Omental fat pad (tissue), 4 donors: ENCODE measurements around the gene RPS15. TPM values are rescaled to one million over a fixed set of nuclear protein-coding genes. Genes with fewer than 3 reads are reported as not detected.

Source experiments
- ATAC-seq: fragments of 150-250 bp; one replicate; pipeline ENCODE4 v1.9.1; 2016; ENCODE audit warnings: mild to moderate bottlenecking, moderate library complexity; ENCODE audit not compliant: low FRiP score
- DNase-seq: peaks from one replicate; pipeline ENCODE4 v3.0.0-alpha.2; 2019; ENCODE audit warnings: low spot score
- total RNA-seq, 4 donors: library from RNA; depleted of rRNA; stranded (reverse); fragments of >200 nt; gene quantifications; one replicate each; pipeline ENCODE4 v1.1.0, GENCODE V29; 2016
- TF ChIP-seq, protein P1 (sequence below), 3 donors: fragments of 450-650 bp; IDR thresholded peaks; one replicate each; pipeline ENCODE4 v1.5.1; 2016 to 2017; ENCODE audit warnings: antibody characterized with exemption in 3 of 3, mild to moderate bottlenecking in 3 of 3, moderate library complexity in 2 of 3

Gene RPS15
- total RNA-seq, 4 donors from 2014 or later = 2,522 to 3,708 (median 2,994) TPM

DNA sequence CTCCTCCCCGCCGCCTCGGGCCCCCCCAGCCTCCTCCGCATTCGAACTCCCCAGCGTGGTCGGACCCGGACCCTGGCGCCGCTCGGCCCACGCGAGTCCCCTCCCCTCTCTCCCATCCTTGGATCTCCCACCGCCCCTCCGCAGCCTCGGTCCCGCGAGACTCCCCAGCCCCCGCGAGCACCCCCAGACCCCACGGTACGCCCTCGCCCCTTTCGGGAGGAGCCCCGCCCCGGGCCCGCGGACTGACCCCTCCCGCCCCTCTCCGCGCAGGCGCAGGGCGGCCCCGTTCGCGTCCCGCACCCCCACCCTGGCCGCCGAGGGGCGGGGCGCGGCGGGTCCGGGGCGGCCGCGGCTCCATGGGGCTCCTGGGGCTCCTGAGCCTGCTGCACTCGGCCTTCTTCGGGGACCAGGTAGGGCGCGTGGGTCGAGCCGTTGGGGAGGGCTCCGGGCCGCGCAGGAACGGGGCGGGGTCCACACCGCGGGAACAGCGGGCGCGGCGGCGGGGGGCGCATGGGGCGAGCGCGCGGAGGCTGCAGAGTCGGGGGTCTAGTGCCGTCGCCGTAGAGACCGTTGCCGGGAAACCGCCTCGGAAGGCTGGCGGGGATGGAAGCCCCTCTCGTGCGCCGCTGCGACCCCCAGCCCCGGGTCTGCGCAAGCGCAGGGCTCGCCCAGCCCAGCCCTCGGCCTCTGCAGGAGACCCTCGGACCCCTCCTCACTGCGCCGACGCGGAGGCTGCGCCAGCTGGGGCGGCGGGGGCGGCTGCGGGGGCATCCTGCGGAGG, 7.9 kb downstream of the RPS15 start:
- TF ChIP-seq, protein P1, sequence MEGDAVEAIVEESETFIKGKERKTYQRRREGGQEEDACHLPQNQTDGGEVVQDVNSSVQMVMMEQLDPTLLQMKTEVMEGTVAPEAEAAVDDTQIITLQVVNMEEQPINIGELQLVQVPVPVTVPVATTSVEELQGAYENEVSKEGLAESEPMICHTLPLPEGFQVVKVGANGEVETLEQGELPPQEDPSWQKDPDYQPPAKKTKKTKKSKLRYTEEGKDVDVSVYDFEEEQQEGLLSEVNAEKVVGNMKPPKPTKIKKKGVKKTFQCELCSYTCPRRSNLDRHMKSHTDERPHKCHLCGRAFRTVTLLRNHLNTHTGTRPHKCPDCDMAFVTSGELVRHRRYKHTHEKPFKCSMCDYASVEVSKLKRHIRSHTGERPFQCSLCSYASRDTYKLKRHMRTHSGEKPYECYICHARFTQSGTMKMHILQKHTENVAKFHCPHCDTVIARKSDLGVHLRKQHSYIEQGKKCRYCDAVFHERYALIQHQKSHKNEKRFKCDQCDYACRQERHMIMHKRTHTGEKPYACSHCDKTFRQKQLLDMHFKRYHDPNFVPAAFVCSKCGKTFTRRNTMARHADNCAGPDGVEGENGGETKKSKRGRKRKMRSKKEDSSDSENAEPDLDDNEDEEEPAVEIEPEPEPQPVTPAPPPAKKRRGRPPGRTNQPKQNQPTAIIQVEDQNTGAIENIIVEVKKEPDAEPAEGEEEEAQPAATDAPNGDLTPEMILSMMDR (IDR thresholded peaks at IDR 0.05) = no peak
- ATAC-seq (no peak), DNase-seq (no peak)

DNA sequence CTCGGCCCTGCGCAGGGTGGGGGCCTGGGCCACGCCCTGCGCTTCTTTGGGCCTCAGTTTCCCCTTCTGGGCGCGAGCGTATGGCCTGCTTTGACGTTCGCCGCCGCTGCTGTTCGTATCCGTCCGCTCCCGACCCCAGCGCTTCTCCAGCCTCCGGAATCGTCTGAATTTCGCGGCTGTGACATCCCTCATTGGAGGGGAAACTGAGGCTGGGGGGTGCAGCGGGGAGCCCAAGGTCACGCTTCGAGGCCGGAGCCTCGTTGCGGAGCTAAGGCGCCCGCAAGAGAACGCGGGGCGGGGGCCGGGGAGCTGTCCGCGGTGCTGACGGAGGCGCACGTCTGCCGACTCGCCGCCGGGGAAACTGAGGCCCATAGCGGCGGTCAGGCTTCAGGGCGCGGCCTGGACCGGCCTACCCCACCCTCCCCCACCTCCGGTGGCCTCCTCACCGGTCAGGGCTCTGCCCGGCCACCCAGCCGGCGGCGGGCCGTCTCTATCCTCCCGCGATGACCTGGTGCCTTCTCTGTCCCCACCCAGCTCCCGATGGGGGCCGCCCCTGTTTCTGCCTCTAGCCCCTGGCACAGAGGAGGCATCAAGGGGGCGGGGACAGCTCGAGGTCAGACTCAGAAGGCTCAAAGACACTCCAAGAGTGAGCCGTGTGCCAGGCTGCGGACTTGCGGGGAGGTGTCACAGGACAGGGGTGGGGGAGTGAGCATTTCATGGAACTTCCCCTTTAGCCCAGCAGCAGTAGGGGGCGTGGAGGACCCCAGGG, 8.7 kb downstream of the RPS15 start:
- TF ChIP-seq, protein P1 (IDR thresholded peaks at IDR 0.05) = no peak
- DNase-seq (no peak), ATAC-seq (no peak)

DNA sequence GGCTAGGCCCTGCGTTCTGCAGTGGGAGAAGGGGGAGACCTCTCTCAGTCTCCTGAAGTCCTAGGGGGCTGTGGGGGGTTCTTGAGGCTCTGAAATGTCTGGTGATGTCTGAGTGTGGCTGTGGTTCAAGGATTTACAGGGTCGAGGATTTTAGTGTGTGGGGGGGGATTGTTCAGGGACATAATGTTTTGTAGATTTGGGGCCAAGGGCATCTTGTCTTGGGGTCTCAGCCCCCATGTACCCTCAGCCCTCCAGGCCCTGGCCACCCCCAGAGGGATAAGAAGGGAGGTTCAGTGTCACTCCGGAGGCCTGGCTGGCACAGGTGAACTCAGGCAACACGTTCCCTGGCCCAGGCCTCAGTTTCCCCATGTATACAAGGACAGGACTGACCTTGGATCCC, 9.3 kb downstream of the RPS15 start:
- TF ChIP-seq, protein P1 (IDR thresholded peaks at IDR 0.05) = no peak

DNA sequence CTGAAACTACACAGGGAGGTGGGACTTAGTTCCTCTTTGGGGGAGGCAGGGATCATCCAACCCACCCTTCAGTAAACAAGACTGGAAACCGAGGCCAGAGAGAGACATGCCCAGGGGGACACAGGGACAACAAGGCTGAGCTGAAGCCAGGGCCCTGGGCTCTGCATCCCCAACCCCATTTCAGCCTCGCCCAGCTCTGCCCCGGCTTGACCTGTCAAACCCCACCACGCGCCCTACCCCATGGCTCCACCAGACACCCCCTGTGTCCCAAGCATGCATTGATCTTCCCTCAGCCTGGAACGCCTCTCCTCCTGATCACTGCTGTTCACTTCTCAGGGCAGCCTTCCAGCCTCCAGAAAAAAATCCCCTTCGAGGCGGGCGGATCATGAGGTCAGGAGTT, 9.7 kb downstream of the RPS15 start:
- ATAC-seq (no peak), DNase-seq (no peak)
- TF ChIP-seq, protein P1 (IDR thresholded peaks at IDR 0.05) = no peak

More for the DNA sequence above, 9.3 kb downstream of the RPS15 start:
- DNase-seq (no peak), ATAC-seq (no peak)

DNA sequence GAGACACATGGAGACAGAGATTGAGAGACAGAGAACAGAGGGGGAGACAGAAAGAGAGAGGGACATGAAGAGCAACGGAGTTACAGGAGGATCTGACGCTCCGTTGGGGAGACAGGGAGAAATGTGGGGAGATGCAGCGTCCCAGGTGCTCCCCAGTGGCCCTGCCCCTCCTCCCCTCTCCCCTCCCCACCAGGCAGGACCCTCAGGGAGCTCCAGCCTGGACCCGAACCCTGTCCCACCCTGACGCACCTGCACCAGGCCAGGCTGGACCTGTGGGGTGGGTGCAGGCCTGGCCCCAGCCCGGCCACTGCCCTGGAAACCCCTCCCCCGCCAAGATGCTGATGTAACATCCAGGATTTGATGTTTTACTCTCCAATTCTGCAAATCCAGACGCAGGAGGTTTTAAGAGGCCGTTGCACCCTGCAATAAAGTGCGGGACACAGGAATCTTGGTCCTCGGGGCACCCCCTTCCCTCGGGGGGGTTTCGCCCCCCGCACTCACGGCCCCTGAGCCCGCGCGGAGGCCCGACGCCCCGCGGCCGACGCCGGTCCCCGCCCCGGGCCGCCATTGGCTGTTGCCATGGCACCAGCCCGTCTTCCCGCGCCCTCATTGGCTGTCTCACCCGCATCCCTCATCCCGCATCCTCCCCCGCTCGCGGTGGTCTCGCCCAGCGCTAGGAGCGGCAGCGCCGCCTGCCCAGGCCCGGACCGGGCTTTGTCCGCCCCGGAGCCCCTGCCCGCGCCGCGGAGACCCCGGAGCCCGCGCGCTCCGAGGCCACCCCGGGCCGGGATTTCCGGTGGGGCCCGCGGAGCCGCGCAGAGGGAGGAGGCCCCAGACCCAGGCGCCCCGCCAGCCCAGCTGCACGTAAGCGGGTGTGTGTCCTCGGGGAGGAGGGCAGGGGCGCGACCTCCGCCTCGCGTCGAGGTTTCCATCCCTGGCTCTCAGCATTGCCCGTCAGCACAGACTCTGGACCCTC, 11.6 kb downstream of the RPS15 start, which contains the start of gene APC2:
Gene APC2, plus strand, starts transcription at position 655 of the 976 bp plus-strand sequence. CDS start 2,881 bp downstream, outside the sequence.
- DNase-seq (no peak), ATAC-seq (no peak)

More for the DNA sequence above, 11.6 kb downstream of the RPS15 start, which contains the start of gene APC2:
- TF ChIP-seq, protein P1 (IDR thresholded peaks at IDR 0.05) = no peak
